Neuronal stem cell (in vitro differentiated cells): ENCODE data around the gene FAM43B.

Experiments
- DNase-seq: peaks from one replicate; pipeline ENCODE4 v3.0.0-alpha.2; 2013; ENCODE audit warnings: low spot score
- H2AFZ ChIP-seq: one replicate; pipeline ENCODE4 v1.6.1; 2013; ENCODE audit warnings: mild to moderate bottlenecking, low read length, inconsistent platforms
- H2AK5ac ChIP-seq: 2 replicates; pipeline ENCODE4 v1.6.1; 2013; ENCODE audit warnings: low read depth, mild to moderate bottlenecking, inconsistent platforms, low read length, moderate library complexity, mixed read lengths
- H2BK120ac ChIP-seq: 2 replicates; pipeline ENCODE4 v1.6.1; 2013; ENCODE audit warnings: low read depth, mild to moderate bottlenecking, inconsistent platforms, low read length, moderate library complexity, mixed read lengths
- H2BK12ac ChIP-seq: one replicate; pipeline ENCODE4 v1.6.1; 2013; ENCODE audit warnings: low read length, inconsistent platforms
- H2BK15ac ChIP-seq: 2 replicates; pipeline ENCODE4 v1.6.1; 2013; ENCODE audit warnings: mild to moderate bottlenecking, low read length, inconsistent platforms, mixed read lengths
- H2BK5ac ChIP-seq: one replicate; pipeline ENCODE4 v1.6.1; 2013; ENCODE audit warnings: inconsistent platforms, mild to moderate bottlenecking, low read length, moderate library complexity
- H3K14ac ChIP-seq: one replicate; pipeline ENCODE4 v1.6.1; 2013; ENCODE audit warnings: low read length, inconsistent platforms
- H3K18ac ChIP-seq: 2 replicates; pipeline ENCODE4 v1.6.1; 2013; ENCODE audit warnings: low read length, inconsistent platforms
- H3K23ac ChIP-seq: 2 replicates; pipeline ENCODE4 v1.6.1; 2013; ENCODE audit warnings: low read depth, mild to moderate bottlenecking, mixed read lengths, low read length, inconsistent platforms; ENCODE audit not compliant: poor library complexity
- H3K27ac ChIP-seq: replicated peaks from 3 replicates; pipeline ENCODE4 v1.5.1; 2013; ENCODE audit warnings: low read length, inconsistent platforms
- H3K27me3 ChIP-seq, 3 experiments: 2 replicates each; pipeline ENCODE4 v1.6.1; 2013; ENCODE audit warnings: low read length in 3 of 3, mild to moderate bottlenecking in 2 of 3, inconsistent platforms in 1 of 3, low read depth in 1 of 3, mixed read lengths in 1 of 3, moderate library complexity in 1 of 3; ENCODE audit not compliant: control insufficient read depth in 3 of 3, insufficient read depth in 3 of 3
- H3K36me3 ChIP-seq, 2 donors: replicated peaks in 1 of 2; 2 replicates each; pipeline ENCODE4 v1.6.1; 2013; ENCODE audit warnings: low read length in 2 of 2; ENCODE audit not compliant: control insufficient read depth in 2 of 2, insufficient read depth in 2 of 2
- H3K4ac ChIP-seq: 2 replicates; pipeline ENCODE4 v1.6.1; 2013; ENCODE audit warnings: inconsistent platforms, mild to moderate bottlenecking, low read length, moderate library complexity
- H3K4me1 ChIP-seq, 2 donors: 1 replicate in 1 of 2; 2 replicates in 1 of 2; pipeline ENCODE4 v1.6.1; 2013; ENCODE audit warnings: low read length in 2 of 2, low read depth in 1 of 2; ENCODE audit not compliant: control insufficient read depth in 2 of 2, insufficient read depth in 1 of 2
- H3K4me2 ChIP-seq: one replicate; pipeline ENCODE4 v1.6.1; 2013; ENCODE audit warnings: mild to moderate bottlenecking, low read length, inconsistent platforms; ENCODE audit not compliant: insufficient read depth, poor library complexity, severe bottlenecking
- H3K4me3 ChIP-seq, 2 donors: 2 replicates each; pipeline ENCODE4 v1.5.1; 2013; ENCODE audit warnings: low read length in 2 of 2, mild to moderate bottlenecking in 2 of 2, inconsistent platforms in 1 of 2, moderate library complexity in 1 of 2
- H3K79me1 ChIP-seq: one replicate; pipeline ENCODE4 v1.6.1; 2013; ENCODE audit warnings: low read depth, mild to moderate bottlenecking, inconsistent platforms, low read length, moderate library complexity
- H3K9ac ChIP-seq: one replicate; pipeline ENCODE4 v1.6.1; 2013; ENCODE audit warnings: mild to moderate bottlenecking, low read depth, low read length, inconsistent platforms; ENCODE audit not compliant: poor library complexity
- H3K9me3 ChIP-seq, 2 donors: replicated peaks in 1 of 2; 2 replicates each; pipeline versions ENCODE3 to v1.6.1; 2013; ENCODE audit warnings: low read length in 2 of 2, mild to moderate bottlenecking in 2 of 2, inconsistent platforms in 1 of 2, low read depth in 1 of 2, mixed read lengths in 1 of 2, moderate library complexity in 1 of 2; ENCODE audit not compliant: control insufficient read depth in 2 of 2, insufficient read depth in 1 of 2
- H4K8ac ChIP-seq: one replicate; pipeline ENCODE4 v1.6.1; 2013; ENCODE audit warnings: low read depth, mild to moderate bottlenecking, inconsistent platforms, low read length, moderate library complexity
- H4K91ac ChIP-seq: one replicate; pipeline ENCODE4 v1.6.1; 2013; ENCODE audit warnings: low read length, low read depth, mild to moderate bottlenecking, inconsistent platforms; ENCODE audit not compliant: poor library complexity
- WGBS, 2 donors: extraction: QIAGEN DNeasy Blood & Tissue Kit; methylation state at CpG; one replicate each; pipeline ENCODE4 v1.1.7; 2013; ENCODE audit warnings: missing lambda C conversion rate in 2 of 2, mixed read lengths in 1 of 2; ENCODE audit not compliant: insufficient read length in 2 of 2, insufficient replicate concordance in 1 of 2; ENCODE audit errors: extremely low coverage in 2 of 2; 5-methylcytosine and 5-hydroxymethylcytosine counted together

Gene FAM43B

DNA sequence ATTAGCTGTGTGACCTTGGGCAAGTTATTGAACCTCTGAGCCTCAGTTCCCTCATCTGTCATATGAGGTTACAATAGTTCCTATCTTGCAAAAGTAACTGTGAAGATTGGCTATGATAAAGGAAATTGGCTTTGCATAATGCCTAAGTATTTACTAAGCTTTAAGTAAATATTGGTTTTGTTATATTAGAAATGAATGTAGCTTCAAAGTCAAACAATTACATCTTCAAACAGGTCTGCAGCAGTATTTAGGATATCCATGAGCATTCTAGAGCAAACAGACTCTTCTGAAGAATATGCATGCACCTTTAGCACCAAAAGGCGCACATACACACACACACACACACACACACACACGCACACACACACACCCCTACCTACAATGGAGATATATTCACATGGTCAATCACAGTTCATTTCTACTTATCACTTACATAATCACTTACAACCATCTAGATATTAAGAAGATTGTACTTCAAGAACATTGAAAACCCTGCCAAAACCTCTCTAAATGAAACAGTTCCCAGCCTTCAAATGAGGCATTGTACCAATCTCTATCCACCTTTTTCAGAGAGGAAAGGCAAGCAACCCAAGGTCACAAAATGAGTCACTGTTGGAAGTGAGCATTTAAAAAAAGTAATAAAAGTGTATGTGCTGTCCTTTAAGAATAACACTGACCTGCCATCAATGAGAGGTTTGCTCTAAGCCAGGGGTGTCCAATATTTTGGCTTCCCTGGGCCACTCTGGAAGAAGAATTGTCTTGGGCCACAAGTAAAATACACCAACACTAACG is 13.4 kb upstream of the FAM43B start:
- no peak overlapping the region for H3K4me2 ChIP-seq
- H3K36me3 ChIP-seq: no peaks in the 10 kb centered on the region
- no peak overlapping the region for H2BK120ac ChIP-seq
- no peak overlapping the region for H4K91ac ChIP-seq
- H3K4ac ChIP-seq: no peak overlapping the region
- no peak overlapping the region for H3K27ac ChIP-seq
- peaks cover 0 to under 1% of the 10 kb centered on the region in 2 donors for H3K4me1 ChIP-seq
- no peak overlapping the region for H2BK15ac ChIP-seq
- H3K18ac ChIP-seq: no peak overlapping the region
- peaks cover 0 to 76% (median 4%) of the 10 kb centered on the region in 3 experiments for H3K27me3 ChIP-seq
- H3K14ac ChIP-seq: no peak overlapping the region
- H4K8ac ChIP-seq: no peak overlapping the region
- no peak overlapping the region for H3K4me3 ChIP-seq
- H2BK12ac ChIP-seq: no peak overlapping the region
- no CpG with 5 or more reads among the region's 3 CpGs for WGBS, 2 donors
- H2BK5ac ChIP-seq: no peak overlapping the region
- no peak overlapping the region for H2AK5ac ChIP-seq
- no peak overlapping the region for H2AFZ ChIP-seq
- H3K9ac ChIP-seq: no peak overlapping the region
- DNase-seq: no peak
- no peaks in the 10 kb centered on the region for H3K79me1 ChIP-seq
- no peaks in the 10 kb centered on the region for H3K9me3 ChIP-seq
- H3K23ac ChIP-seq: no peak overlapping the region

DNA sequence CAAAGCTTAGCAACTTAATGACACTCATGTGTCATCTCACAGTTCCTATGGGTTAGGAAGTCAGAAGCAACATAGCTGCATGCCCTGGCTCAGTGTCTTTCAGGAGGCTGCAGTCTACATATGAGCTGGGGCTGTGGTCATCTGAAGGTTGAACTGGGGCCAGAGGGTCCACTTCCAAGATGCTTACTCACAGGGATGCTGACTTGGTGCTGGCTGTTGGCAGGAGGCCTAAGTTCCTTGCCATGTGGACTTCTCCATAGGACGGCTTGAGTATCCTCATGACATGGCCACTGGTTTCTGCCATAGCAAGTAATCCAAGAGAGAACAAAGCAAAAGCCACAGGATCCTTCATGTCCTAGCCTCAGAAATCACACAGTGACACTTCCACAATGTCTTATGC is 12.1 kb upstream of the FAM43B start:
- no peak overlapping the region for H2AK5ac ChIP-seq
- no peak overlapping the region for H2BK15ac ChIP-seq
- no peak overlapping the region for H3K18ac ChIP-seq
- H3K14ac ChIP-seq: no peak overlapping the region
- H3K9ac ChIP-seq: no peak overlapping the region
- no CpG with 5 or more reads among the region's 1 CpG for WGBS, 2 donors
- H3K27ac ChIP-seq: no peak overlapping the region
- H3K4me1 ChIP-seq: no peaks in the 10 kb centered on the region
- H3K27me3 ChIP-seq: peaks cover 0 to 63% (median 4%) of the 10 kb centered on the region in 3 experiments
- no peak for DNase-seq
- H3K9me3 ChIP-seq: no peaks in the 10 kb centered on the region
- no peak overlapping the region for H4K91ac ChIP-seq
- H4K8ac ChIP-seq: no peak overlapping the region
- H3K23ac ChIP-seq: no peak overlapping the region
- H3K79me1 ChIP-seq: no peaks in the 10 kb centered on the region
- H2AFZ ChIP-seq: no peak overlapping the region
- no peak overlapping the region for H2BK120ac ChIP-seq
- H2BK5ac ChIP-seq: no peak overlapping the region
- no peak overlapping the region for H2BK12ac ChIP-seq
- no peak overlapping the region for H3K4ac ChIP-seq
- H3K4me3 ChIP-seq: no peak overlapping the region
- H3K4me2 ChIP-seq: no peak overlapping the region
- no peaks in the 10 kb centered on the region for H3K36me3 ChIP-seq

DNA sequence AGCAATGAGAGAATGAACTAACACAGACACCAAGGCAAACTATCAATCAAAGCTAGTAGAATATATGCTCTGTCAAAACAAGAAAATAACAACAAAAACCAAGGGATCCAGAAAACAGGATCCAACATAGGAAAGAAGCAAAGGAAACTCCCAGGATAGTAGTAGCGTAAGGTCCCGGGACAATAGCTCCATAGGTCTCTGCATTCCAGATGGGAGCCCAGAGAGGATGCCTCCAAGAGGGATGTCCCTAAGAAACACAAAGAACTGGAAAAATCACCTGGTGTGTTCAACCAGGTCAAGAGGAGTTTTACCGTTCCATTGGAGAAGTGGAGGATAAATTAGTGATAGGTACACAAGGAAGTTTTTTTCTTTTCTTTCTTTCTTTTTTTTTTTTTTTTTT is 5.7 kb upstream of the FAM43B start:
- no peak overlapping the region for H3K4ac ChIP-seq
- H2BK5ac ChIP-seq: no peak overlapping the region
- no peak overlapping the region for H3K9ac ChIP-seq
- no peak overlapping the region for H3K18ac ChIP-seq
- H3K23ac ChIP-seq: no peak overlapping the region
- H3K79me1 ChIP-seq: no peaks in the 10 kb centered on the region
- H2AFZ ChIP-seq: no peak overlapping the region
- H3K9me3 ChIP-seq: no peaks in the 10 kb centered on the region
- no peak for DNase-seq
- H2BK12ac ChIP-seq: no peak overlapping the region
- peaks cover 0 to 5% of the 10 kb centered on the region in 2 donors for H3K4me1 ChIP-seq
- H3K36me3 ChIP-seq: no peaks in the 10 kb centered on the region
- H3K4me2 ChIP-seq: no peak overlapping the region
- H3K14ac ChIP-seq: no peak overlapping the region
- peaks cover 0 to 45% (median 10%) of the 10 kb centered on the region in 3 experiments for H3K27me3 ChIP-seq
- H4K91ac ChIP-seq: no peak overlapping the region
- no peak overlapping the region for H2AK5ac ChIP-seq
- no CpG with 5 or more reads among the region's 3 CpGs for WGBS, 2 donors
- H2BK120ac ChIP-seq: no peak overlapping the region
- H3K4me3 ChIP-seq: no peak overlapping the region
- H3K27ac ChIP-seq: no peak overlapping the region
- H4K8ac ChIP-seq: no peak overlapping the region
- no peak overlapping the region for H2BK15ac ChIP-seq

DNA sequence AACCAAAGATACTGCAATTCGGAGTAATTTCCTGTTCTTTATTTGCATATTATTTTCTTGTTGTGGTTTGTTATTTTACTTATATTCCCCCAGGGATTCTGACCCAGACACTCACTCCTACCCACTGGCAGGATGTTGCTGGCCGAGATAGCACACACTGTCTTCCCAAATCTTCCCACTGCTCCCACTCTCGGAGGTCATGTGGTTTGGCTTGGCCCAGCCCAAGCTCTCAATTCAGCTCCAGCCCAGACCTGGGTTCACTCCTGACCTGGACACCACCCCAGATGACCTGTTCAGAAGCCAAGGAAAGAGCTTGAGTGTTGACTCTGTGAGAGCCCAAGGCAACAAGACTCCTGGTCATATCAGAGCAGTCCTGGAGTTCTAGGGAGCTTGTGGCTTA is 1.2 kb upstream of the FAM43B start:
- H2BK120ac ChIP-seq: no peak overlapping the region
- H3K23ac ChIP-seq: no peak overlapping the region
- peak overlapping the region; percentile 5 for H2AK5ac ChIP-seq
- no peak overlapping the region for H3K27ac ChIP-seq
- H2BK15ac ChIP-seq: peak overlapping the region; percentile 23
- H3K14ac ChIP-seq: no peak overlapping the region
- H3K36me3 ChIP-seq: no peaks in the 10 kb centered on the region
- no peak overlapping the region for H2BK5ac ChIP-seq
- no peaks in the 10 kb centered on the region for H3K9me3 ChIP-seq
- H3K9ac ChIP-seq: no peak overlapping the region
- H2BK12ac ChIP-seq: no peak overlapping the region
- H3K79me1 ChIP-seq: no peaks in the 10 kb centered on the region
- no peak overlapping the region for H3K18ac ChIP-seq
- no peak overlapping the region for H3K4me3 ChIP-seq
- no peak for DNase-seq
- H3K27me3 ChIP-seq: peaks cover 19 to 69% (median 47%) of the 10 kb centered on the region in 3 experiments
- no peak overlapping the region for H4K8ac ChIP-seq
- peaks cover 0 to 9% of the 10 kb centered on the region in 2 donors for H3K4me1 ChIP-seq
- no peak overlapping the region for H3K4me2 ChIP-seq
- WGBS, 2 donors: no CpG with 5 or more reads among the region's 3 CpGs
- H4K91ac ChIP-seq: no peak overlapping the region
- H3K4ac ChIP-seq: no peak overlapping the region
- no peak overlapping the region for H2AFZ ChIP-seq
